ENCODE results near the gene SYS1. TPM values are rescaled to one million over a fixed set of nuclear protein-coding genes. Genes with fewer than 3 reads are reported as not detected.

Gene SYS1
- total and polyA plus RNA-seq, 3 experiments from 2014 or later: 40.1 to 54.0 (median 48.3) TPM

DNA sequence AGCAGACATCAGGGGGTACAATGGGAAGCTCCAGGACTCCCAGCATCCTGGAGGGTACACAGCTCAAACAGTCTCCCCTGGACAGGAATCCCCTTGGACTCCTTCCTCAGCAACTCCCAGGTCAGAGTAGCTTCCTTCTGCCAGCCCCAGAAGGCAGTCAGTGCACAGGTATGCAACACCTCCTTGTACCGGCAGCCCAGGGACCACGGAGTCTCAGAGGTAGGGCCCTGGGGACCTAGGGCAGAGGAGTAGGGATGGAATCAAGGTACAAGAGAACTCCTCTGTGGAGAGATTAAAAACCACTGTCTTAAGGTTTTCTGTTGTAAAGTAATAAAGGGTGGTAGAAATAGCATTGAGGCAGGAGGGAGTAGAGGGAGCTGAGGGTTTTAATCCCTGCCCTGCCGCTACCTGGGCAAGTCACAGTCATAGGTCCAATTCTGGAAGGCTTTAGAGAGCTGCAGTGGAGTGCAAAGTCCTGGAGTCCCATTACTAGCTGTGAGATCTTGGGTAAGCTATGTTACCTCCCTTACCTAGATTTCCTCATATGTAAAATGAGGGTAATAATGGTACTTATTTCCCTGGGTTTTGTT lies 7.7 kb downstream of the SYS1 start:
- H3K9me3 ChIP-seq (ENCODE audit: low read length): no peaks in the 10 kb centered on the region
- Mint-ChIP-seq H3K9me3 (no peaks in the 10 kb centered on the region), H3K4me1 (peaks cover 56 to 72% (median 57%) of the 10 kb centered on the region in 3 donors), H3K27me3 (no peaks in the 10 kb centered on the region), H3K4me3 (peak overlapping the region in 3 of 7 donors; percentile 36 to 61 (median 38)), H3K27ac (peak overlapping the region in 6 of 8 donors; percentile 38 to 69 (median 49)), H3K36me3 (peaks cover 0 to 54% (median 6%) of the 10 kb centered on the region in 3 donors)
- H3K4me1 ChIP-seq (ENCODE audit: insufficient read depth, low read length): peaks cover 36% of the 10 kb centered on the region
- no peak overlapping the region for H3K4me3 ChIP-seq (ENCODE audit: low read length)
- POLR2A ChIA-PET: interaction anchor here (3.7 kb wide), 1 partner anchor 7 kb away, joined by 66 read pairs; the partner anchor contains the start of gene SYS1
- H3K27me3 ChIP-seq (ENCODE audit: insufficient read depth, low read length, poor library complexity, severe bottlenecking): no peaks in the 10 kb centered on the region
- CTCF ChIA-PET: interaction anchor here (8.9 to 12.5 kb wide), 2 partner anchors 8 to 66 kb away, joined by 137 to 183 read pairs; partner anchors contain the start of gene SYS1
- peaks cover 23% of the 10 kb centered on the region for H3K36me3 ChIP-seq (ENCODE audit: insufficient read depth, low read length)
- no peak for DNase-seq
- no peak overlapping the region for H3K27ac ChIP-seq (ENCODE audit: low read depth, low read length)

DNA sequence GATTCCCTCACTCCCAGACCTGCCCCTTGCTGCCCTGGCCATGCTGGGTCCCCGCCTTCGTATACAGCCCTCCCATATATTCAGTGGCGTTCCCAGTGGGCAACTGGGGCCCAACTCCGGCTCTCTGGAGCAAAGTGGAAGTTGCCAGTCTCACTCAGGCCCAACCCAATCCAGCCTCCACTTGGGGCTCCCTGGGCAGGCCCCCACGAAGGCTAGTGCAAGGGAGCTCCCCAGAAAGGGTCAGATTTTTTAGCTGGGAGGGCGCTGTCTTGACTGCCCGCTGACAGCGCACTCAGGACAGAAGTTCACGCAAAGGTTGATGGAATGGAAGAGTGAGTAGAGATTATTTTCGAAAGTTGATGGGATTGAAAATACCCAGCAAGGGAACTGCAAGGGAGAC lies 9.3 kb downstream of the SYS1 start:
- Histone ChIP-seq H3K9me3 (ENCODE audit: low read length) (no peaks in the 10 kb centered on the region), H3K36me3 (ENCODE audit: insufficient read depth, low read length) (peaks cover 7% of the 10 kb centered on the region), H3K27me3 (ENCODE audit: insufficient read depth, low read length, poor library complexity, severe bottlenecking) (no peaks in the 10 kb centered on the region), H3K27ac (ENCODE audit: low read depth, low read length) (no peak overlapping the region), H3K4me3 (ENCODE audit: low read length) (no peak overlapping the region), H3K4me1 (ENCODE audit: insufficient read depth, low read length) (peaks cover 24% of the 10 kb centered on the region)
- Mint-ChIP-seq H3K4me1 (peaks cover 43 to 59% (median 46%) of the 10 kb centered on the region in 3 donors), H3K36me3 (peaks cover 0 to 45% (median 0%) of the 10 kb centered on the region in 3 donors), H3K27ac (peak overlapping the region; percentile 24 to 81 (median 70)), H3K9me3 (no peaks in the 10 kb centered on the region), H3K4me3 (peak overlapping the region in 5 of 7 donors; percentile 41 to 78 (median 57)), H3K27me3 (no peaks in the 10 kb centered on the region)
- DNase-seq: no peak
- POLR2A ChIA-PET: interaction anchor here (1.5 to 3.7 kb wide), 2 partner anchors 9 to 35 kb away, joined by 6 to 66 read pairs; partner anchors contain the start of gene SYS1
- CTCF ChIA-PET: interaction anchor here (0.7 to 12.5 kb wide), 7 partner anchors 10 to 399 kb away, joined by 3 to 183 read pairs (median 15); partner anchors contain the start of genes PIGT and SYS1

DNA sequence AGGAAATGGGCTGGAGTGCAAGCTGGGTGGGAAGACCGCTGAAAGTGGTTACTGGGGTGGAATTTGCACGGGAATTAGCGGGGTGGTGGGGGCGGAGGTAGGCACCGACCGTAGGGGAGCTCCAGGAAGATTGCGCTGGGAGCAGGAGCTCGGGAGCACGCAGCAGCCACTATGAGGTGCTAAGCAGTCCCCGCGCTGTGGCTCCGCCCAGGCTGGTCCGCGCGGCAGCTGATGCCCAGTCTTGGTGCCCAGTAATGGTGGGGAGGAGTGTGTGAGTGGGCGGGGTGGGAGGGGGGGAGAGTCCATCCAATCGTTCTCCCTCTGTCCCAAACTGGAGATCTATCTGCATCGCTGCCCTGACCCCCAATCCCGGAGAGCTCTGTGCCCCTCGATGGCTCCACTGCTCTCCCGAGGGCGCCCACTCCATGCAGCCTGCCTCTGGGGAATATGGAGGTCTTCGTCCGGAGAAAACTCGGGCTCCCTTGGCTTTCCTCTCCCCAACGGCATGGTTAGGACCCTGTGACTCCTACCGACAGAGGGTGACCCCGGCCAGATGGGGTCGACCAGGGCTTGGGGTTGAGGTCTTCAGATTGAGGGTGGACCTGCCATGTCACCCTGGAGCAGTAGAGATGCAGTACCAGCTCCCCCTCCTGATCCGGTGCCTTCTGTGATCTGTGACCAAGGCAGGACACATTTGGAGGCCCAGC lies 9.8 kb downstream of the SYS1 start:
- peak overlapping the region; percentile 79 for H3K4me3 ChIP-seq (ENCODE audit: low read length)
- POLR2A ChIA-PET: interaction anchor here (0.6 to 3.7 kb wide), 6 partner anchors 9 to 1842 kb away, joined by 3 to 66 read pairs (median 11); partner anchors contain the start of genes PIGT and SYS1

DNA sequence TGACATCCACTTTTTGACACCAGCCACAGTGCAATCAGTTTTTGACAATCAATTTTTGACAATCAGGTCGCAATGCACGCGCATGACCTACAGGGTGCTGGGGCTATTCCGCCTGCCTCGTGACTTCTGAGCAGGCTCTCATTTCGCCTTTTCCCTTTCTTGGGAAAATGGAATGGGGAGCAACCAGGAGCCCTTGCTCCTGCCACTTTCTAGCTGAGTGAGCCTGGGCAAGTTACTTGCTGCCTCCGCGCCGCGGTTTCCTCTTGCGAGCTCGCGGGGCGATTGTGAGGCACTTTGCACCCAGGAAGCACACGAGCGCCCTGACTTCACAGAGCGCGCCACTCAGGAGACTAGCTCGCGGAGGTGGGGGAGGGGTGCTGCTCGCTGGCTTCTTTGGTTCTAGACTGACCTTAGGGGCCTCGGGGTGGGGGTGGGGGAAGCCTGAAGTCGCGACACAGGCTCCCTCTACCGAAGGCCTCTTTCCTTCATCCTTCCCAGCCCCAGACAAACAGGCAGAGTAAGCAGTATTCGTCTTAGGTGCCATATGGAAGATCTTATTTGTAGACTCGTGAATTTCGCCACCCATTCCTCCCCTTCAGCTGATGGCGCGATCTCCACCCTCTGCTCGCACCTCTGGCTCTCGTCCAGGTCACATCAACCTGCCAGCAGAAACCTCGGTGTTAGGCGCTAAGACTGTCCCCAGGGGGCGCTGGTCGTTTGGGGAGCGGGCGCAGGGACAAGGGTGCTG lies 10.6 kb downstream of the SYS1 start:
- Mint-ChIP-seq H3K36me3 (peaks cover 0 to 33% (median 0%) of the 10 kb centered on the region in 3 donors), H3K27me3 (no peaks in the 10 kb centered on the region), H3K4me3 (peak overlapping the region; percentile 84 to 94 (median 86)), H3K9me3 (no peaks in the 10 kb centered on the region), H3K27ac (peak overlapping the region; percentile 78 to 98 (median 94)), H3K4me1 (peaks cover 30 to 47% (median 33%) of the 10 kb centered on the region in 3 donors)
- ChIA-PET CTCF (interaction anchor here (0.5 to 12.5 kb wide), 33 partner anchors 11 to 412 kb away, joined by 3 to 183 read pairs (median 6); partner anchors contain the start of genes PIGT, SDC4 and SYS1), POLR2A (interaction anchor here (0.6 to 3.7 kb wide), 7 partner anchors 10 to 1843 kb away, joined by 3 to 66 read pairs (median 6); partner anchors contain the start of genes PIGT and SYS1)
- DNase-seq: peak; percentile 80 to 91 (median 85)
- H3K4me1 ChIP-seq (ENCODE audit: insufficient read depth, low read length): peaks cover 13% of the 10 kb centered on the region
- no peaks in the 10 kb centered on the region for H3K36me3 ChIP-seq (ENCODE audit: insufficient read depth, low read length)
- peak overlapping the region; percentile 79 for H3K4me3 ChIP-seq (ENCODE audit: low read length)
- H3K9me3 ChIP-seq (ENCODE audit: low read length): no peaks in the 10 kb centered on the region
- peak overlapping the region; percentile 39 for H3K27ac ChIP-seq (ENCODE audit: low read depth, low read length)
- no peaks in the 10 kb centered on the region for H3K27me3 ChIP-seq (ENCODE audit: insufficient read depth, low read length, poor library complexity, severe bottlenecking)

More for the DNA sequence above, 9.8 kb downstream of the SYS1 start:
- no peak for DNase-seq
- CTCF ChIA-PET: interaction anchor here (0.5 to 12.5 kb wide), 24 partner anchors 10 to 412 kb away, joined by 3 to 183 read pairs (median 7); partner anchors contain the start of genes PIGT, SDC4 and SYS1
- Mint-ChIP-seq H3K27me3 (no peaks in the 10 kb centered on the region), H3K36me3 (peaks cover 0 to 40% (median 0%) of the 10 kb centered on the region in 3 donors), H3K27ac (peak overlapping the region; percentile 80 to 98 (median 94)), H3K4me1 (peaks cover 38 to 54% (median 40%) of the 10 kb centered on the region in 3 donors), H3K9me3 (no peaks in the 10 kb centered on the region), H3K4me3 (peak overlapping the region; percentile 84 to 94 (median 86))
- Histone ChIP-seq H3K27me3 (ENCODE audit: insufficient read depth, low read length, poor library complexity, severe bottlenecking) (no peaks in the 10 kb centered on the region), H3K36me3 (ENCODE audit: insufficient read depth, low read length) (peaks cover 2% of the 10 kb centered on the region), H3K27ac (ENCODE audit: low read depth, low read length) (peak overlapping the region; percentile 39), H3K4me1 (ENCODE audit: insufficient read depth, low read length) (peaks cover 19% of the 10 kb centered on the region), H3K9me3 (ENCODE audit: low read length) (no peaks in the 10 kb centered on the region)

DNA sequence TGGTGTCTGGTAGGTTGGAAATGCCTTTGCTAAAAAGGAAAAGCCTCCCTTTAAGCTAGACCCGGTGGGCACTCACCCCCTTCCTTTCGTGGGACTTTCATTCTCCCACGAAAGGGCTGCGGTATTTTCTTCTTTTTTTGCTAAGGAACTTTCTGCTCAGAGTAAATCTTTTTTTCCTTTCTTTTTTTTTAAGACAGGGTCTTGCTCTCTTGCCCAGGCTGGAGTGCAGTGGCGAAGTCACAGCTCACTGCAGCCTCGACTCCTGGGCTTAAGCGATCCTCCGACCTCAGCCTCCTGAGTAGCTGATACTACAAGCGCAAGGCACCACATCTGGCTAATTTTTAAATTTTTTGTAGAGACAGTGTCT lies 11.1 kb downstream of the SYS1 start:
- Mint-ChIP-seq H3K4me1 (peaks cover 25 to 41% (median 27%) of the 10 kb centered on the region in 3 donors), H3K36me3 (peaks cover 0 to 29% (median 0%) of the 10 kb centered on the region in 3 donors), H3K4me3 (peak overlapping the region; percentile 84 to 94 (median 86)), H3K27ac (peak overlapping the region; percentile 78 to 98 (median 94)), H3K9me3 (no peaks in the 10 kb centered on the region), H3K27me3 (no peaks in the 10 kb centered on the region)
- DNase-seq: no peak
- CTCF ChIA-PET: interaction anchor here (0.9 to 12.5 kb wide), 30 partner anchors 11 to 397 kb away, joined by 3 to 183 read pairs (median 6); partner anchors contain the start of genes PIGT, SDC4 and SYS1
- POLR2A ChIA-PET: interaction anchor here (1.1 to 3.7 kb wide), 5 partner anchors 10 to 62 kb away, joined by 3 to 66 read pairs (median 16); partner anchors contain the start of genes PIGT and SYS1
- peaks cover 7% of the 10 kb centered on the region for H3K4me1 ChIP-seq (ENCODE audit: insufficient read depth, low read length)
- H3K27me3 ChIP-seq (ENCODE audit: insufficient read depth, low read length, poor library complexity, severe bottlenecking): no peaks in the 10 kb centered on the region
- no peak overlapping the region for H3K27ac ChIP-seq (ENCODE audit: low read depth, low read length)
- H3K4me3 ChIP-seq (ENCODE audit: low read length): no peak overlapping the region
- H3K9me3 ChIP-seq (ENCODE audit: low read length): no peaks in the 10 kb centered on the region
- no peaks in the 10 kb centered on the region for H3K36me3 ChIP-seq (ENCODE audit: insufficient read depth, low read length)

DNA sequence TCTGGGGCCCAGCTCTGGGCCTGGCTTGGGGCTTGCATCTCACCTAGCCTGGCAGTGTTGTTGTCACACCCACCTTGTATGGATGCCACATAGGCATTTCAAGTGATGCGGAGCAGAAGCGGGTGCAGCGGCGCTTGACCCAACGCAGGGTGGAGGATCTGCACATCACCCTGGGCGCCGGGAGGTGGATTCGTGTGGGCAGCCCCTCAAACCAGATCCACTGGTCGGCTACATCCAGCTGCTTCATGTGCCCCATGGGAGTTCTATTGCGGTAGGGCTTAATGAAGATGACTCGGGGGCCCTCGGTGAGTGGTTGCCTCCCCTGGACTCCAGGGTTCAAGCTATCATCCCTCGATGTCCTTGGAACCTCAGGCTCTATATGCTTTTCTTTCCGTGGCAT lies 12.0 kb downstream of the SYS1 start:
- H3K9me3 Mint-ChIP-seq: no peaks in the 10 kb centered on the region
- Histone ChIP-seq H3K9me3 (ENCODE audit: low read length) (no peaks in the 10 kb centered on the region), H3K4me3 (ENCODE audit: low read length) (no peak overlapping the region), H3K4me1 (ENCODE audit: insufficient read depth, low read length) (peaks cover 6% of the 10 kb centered on the region), H3K27ac (ENCODE audit: low read depth, low read length) (no peak overlapping the region), H3K27me3 (ENCODE audit: insufficient read depth, low read length, poor library complexity, severe bottlenecking) (no peaks in the 10 kb centered on the region), H3K36me3 (ENCODE audit: insufficient read depth, low read length) (no peaks in the 10 kb centered on the region)
- ChIA-PET POLR2A (no interaction called here), CTCF (interaction anchor here (1.3 to 12.5 kb wide), 9 partner anchors 12 to 396 kb away, joined by 3 to 183 read pairs (median 7); partner anchors contain the start of genes PIGT and SYS1)
- peak overlapping the region in 1 of 8 donors; percentile 78 for H3K27ac Mint-ChIP-seq
- peaks cover 0 to 27% (median 3%) of the 10 kb centered on the region in 3 donors for H3K36me3 Mint-ChIP-seq
- H3K4me1 Mint-ChIP-seq: peaks cover 22 to 38% (median 24%) of the 10 kb centered on the region in 3 donors
- no peak for DNase-seq
- peak overlapping the region in 3 of 7 donors; percentile 41 to 84 (median 84) for H3K4me3 Mint-ChIP-seq
- no peaks in the 10 kb centered on the region for H3K27me3 Mint-ChIP-seq

DNA sequence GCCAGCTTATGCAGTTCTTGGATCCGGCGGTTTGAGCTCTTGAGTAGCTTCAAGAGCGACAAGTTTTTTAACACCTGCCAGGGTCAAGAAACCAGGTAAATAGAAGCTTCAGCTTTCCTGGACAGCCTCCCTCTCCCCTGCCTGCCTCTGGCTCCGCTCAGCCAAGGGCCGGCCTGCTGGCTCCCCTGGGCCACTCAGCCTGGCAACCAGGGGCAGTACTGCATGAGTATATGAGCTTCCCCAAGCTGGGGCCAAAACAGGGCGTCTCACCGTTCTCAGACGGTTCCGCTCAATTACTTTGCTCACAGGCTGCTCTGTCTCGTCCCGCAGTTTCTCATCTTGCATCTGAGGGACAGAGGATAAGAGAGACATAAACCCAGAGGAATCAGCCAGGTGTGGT lies 14.3 kb downstream of the SYS1 start:
- CTCF ChIA-PET: interaction anchor here (1.4 to 12.5 kb wide), 5 partner anchors 10 to 394 kb away, joined by 3 to 183 read pairs (median 7); partner anchors contain the start of gene SYS1
- no peaks in the 10 kb centered on the region for H3K9me3 ChIP-seq (ENCODE audit: low read length)
- no peaks in the 10 kb centered on the region for H3K27me3 Mint-ChIP-seq
- no peaks in the 10 kb centered on the region for H3K27me3 ChIP-seq (ENCODE audit: insufficient read depth, low read length, poor library complexity, severe bottlenecking)
- H3K27ac Mint-ChIP-seq: no peak overlapping the region
- H3K4me1 Mint-ChIP-seq: peaks cover 17 to 21% (median 20%) of the 10 kb centered on the region in 3 donors
- POLR2A ChIA-PET: no interaction called here
- no peak for DNase-seq
- no peaks in the 10 kb centered on the region for H3K36me3 ChIP-seq (ENCODE audit: insufficient read depth, low read length)
- no peak overlapping the region for H3K4me3 ChIP-seq (ENCODE audit: low read length)
- no peak overlapping the region for H3K4me3 Mint-ChIP-seq
- H3K4me1 ChIP-seq (ENCODE audit: insufficient read depth, low read length): peaks cover 6% of the 10 kb centered on the region
- peaks cover 0 to 26% (median 12%) of the 10 kb centered on the region in 3 donors for H3K36me3 Mint-ChIP-seq
- H3K9me3 Mint-ChIP-seq: no peaks in the 10 kb centered on the region
- no peak overlapping the region for H3K27ac ChIP-seq (ENCODE audit: low read depth, low read length)
